Esophagus squamous epithelium (tissue), 5 donors: Measurements from ENCODE around the gene RTF2. TPM values are rescaled to one million over a fixed set of nuclear protein-coding genes. Genes with fewer than 3 reads are reported as not detected.
A peak's percentile ranks its signal among the peaks of the same experiment; 100 is the strongest.

Experiments used
- DNase-seq: peaks from one replicate; lab custom pipeline; 2025; lab: John Stamatoyannopoulos, UW
- H3K27ac ChIP-seq, 4 donors: fragments of 200-600 bp; sonication (generic); one replicate each; pipeline ENCODE4 v1.5.1; 2016 to 2019; ENCODE audit warnings: mild to moderate bottlenecking in 1 of 4
- H3K27me3 ChIP-seq, 4 donors: fragments of 200-600 bp; sonication (generic); 1 replicate in 3 of 4; 2 replicates in 1 of 4; pipeline versions ENCODE4 v1.5.1 to v1.6.0; 2017 to 2021; ENCODE audit warnings: antibody characterized with exemption in 1 of 4
- H3K36me3 ChIP-seq, 3 donors: fragments of 200-600 bp; sonication (generic); one replicate each; pipeline ENCODE4 v1.5.1; 2016 to 2019
- H3K4me1 ChIP-seq, 3 donors: fragments of 200-600 bp; sonication (generic); one replicate each; pipeline ENCODE4 v1.5.1; 2017 to 2019
- H3K4me3 ChIP-seq, 4 donors: fragments of 200-600 bp; sonication (generic); 1 replicate in 3 of 4; 2 replicates in 1 of 4; pipeline ENCODE4 v1.5.1; 2016 to 2019; ENCODE audit warnings: mild to moderate bottlenecking in 2 of 4, moderate library complexity in 1 of 4
- H3K9me3 ChIP-seq, 3 donors: fragments of 200-600 bp; sonication (generic); one replicate each; pipeline ENCODE4 v1.5.1; 2016 to 2019
- POLR2A ChIP-seq, 4 donors: fragments of 450-650 bp; IDR thresholded peaks; one replicate each; pipeline ENCODE4 v1.6.1; 2017; ENCODE audit warnings: antibody characterized with exemption in 4 of 4, mild to moderate bottlenecking in 4 of 4, moderate library complexity in 3 of 4
- WGBS, 2 donors: methylation state at CpG; one replicate each; pipeline ENCODE4 v1.1.5; 2018; 5-methylcytosine and 5-hydroxymethylcytosine counted together
- intact Hi-C: fragments of 100-400 bp; cut with DNase I; formaldehyde crosslinking; loops from one replicate; pipeline ENCODE4 v1.15.0; 2022
- total RNA-seq, 4 donors: library from RNA; depleted of rRNA; stranded (reverse); fragments of >200 nt; gene quantifications; one replicate each; pipeline ENCODE4 v1.1.0, GENCODE V29; 2016
- TF ChIP-seq, protein P1 (sequence below), 6 experiments: fragments of 450-650 bp in 4 of 6; fragments of 200-600 bp in 2 of 6; sonication (generic) in 2 of 6; IDR thresholded peaks; one replicate each; pipeline ENCODE4 v1.5.1; 2016 to 2019; ENCODE audit warnings: antibody characterized with exemption in 6 of 6, mild to moderate bottlenecking in 4 of 6, moderate library complexity in 4 of 6
- donor health status: DM: yes; HTN: yes; CAD: no.

RTF2 gene
- total RNA-seq, 4 donors from 2014 or later = 40.3 to 53.6 (median 44.7) TPM

DNA sequence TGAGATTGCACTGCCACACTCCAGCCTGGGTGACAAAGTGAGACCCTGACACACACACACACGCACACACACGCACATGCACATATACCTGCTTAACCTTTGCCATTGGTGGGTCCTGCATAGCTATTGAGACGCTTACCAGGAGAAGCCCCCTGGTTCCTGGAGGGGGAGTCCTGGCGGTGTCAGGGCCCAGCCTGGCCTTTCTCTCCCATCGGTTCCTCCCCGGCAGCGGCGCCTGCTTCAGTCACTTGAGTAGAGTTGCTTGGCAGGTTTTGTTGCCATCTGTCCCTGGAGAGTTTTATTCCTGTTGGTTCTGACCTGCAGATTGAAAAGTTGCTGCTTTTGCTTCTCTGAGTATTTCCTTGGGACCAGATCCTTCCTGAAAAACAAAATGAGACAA is 35.5 kb downstream of the RTF2 start:
- H3K36me3 ChIP-seq = peaks cover 0 to 42% (median 0%) of the 10 kb centered on the region in 3 donors
- TF ChIP-seq, protein P1, sequence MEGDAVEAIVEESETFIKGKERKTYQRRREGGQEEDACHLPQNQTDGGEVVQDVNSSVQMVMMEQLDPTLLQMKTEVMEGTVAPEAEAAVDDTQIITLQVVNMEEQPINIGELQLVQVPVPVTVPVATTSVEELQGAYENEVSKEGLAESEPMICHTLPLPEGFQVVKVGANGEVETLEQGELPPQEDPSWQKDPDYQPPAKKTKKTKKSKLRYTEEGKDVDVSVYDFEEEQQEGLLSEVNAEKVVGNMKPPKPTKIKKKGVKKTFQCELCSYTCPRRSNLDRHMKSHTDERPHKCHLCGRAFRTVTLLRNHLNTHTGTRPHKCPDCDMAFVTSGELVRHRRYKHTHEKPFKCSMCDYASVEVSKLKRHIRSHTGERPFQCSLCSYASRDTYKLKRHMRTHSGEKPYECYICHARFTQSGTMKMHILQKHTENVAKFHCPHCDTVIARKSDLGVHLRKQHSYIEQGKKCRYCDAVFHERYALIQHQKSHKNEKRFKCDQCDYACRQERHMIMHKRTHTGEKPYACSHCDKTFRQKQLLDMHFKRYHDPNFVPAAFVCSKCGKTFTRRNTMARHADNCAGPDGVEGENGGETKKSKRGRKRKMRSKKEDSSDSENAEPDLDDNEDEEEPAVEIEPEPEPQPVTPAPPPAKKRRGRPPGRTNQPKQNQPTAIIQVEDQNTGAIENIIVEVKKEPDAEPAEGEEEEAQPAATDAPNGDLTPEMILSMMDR (IDR thresholded peaks at IDR 0.05) = no peak
- TF ChIP-seq POLR2A (IDR thresholded peaks at IDR 0.05) = no peak
- H3K4me1 ChIP-seq = no peaks in the 10 kb centered on the region
- intact Hi-C loops = no loop called here
- no peak for DNase-seq
- no peak overlapping the region for H3K27ac ChIP-seq
- no peaks in the 10 kb centered on the region for H3K9me3 ChIP-seq
- H3K4me3 ChIP-seq = no peak overlapping the region
- no peaks in the 10 kb centered on the region for H3K27me3 ChIP-seq
- WGBS, 2 donors = 85 to 93% methylated on average over 4 to 8 of the region's 8 CpGs

DNA sequence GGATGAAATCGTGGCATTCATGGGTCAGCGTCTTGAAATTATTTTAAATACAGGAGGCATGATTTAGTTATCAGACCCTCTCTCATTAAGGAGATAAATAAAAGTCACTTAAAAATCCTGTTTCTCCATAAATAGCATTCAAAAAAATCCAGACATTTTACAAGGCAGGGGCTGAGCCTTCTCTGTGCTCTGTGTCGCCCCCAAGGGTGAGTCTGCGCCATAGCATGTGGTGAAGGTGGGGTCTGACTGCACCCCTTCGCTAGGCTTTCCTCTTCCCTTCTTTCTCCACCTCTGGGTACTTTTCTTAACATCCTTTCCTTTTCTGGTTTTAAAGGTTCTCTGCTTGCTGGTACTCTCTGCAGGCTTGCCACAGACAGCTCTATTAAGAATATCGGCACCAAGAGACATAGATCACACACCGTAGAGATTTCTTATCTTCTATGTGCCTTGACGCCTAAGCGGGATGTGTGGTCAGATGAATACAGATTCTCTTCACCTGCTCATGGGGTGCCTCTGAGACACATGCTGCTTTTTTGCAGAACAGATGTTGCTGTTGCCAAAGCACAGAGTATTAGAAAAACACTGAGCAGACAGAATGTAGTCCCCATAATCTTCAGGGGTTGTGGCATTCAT is 36.1 kb downstream of the RTF2 start:
- H3K4me3 ChIP-seq = no peak overlapping the region
- H3K9me3 ChIP-seq = no peaks in the 10 kb centered on the region
- H3K36me3 ChIP-seq = peaks cover 0 to 38% (median 0%) of the 10 kb centered on the region in 3 donors
- no peaks in the 10 kb centered on the region for H3K4me1 ChIP-seq
- H3K27me3 ChIP-seq = no peaks in the 10 kb centered on the region
- DNase-seq = no peak
- intact Hi-C loops = no loop called here
- 83 to 86% methylated on average over 9 of the region's 9 CpGs for WGBS, 2 donors
- H3K27ac ChIP-seq = no peak overlapping the region
- TF ChIP-seq POLR2A (IDR thresholded peaks at IDR 0.05) = no peak
- TF ChIP-seq, protein P1 (IDR thresholded peaks at IDR 0.05) = peak in 2 of 6 experiments; percentile 12 to 13

DNA sequence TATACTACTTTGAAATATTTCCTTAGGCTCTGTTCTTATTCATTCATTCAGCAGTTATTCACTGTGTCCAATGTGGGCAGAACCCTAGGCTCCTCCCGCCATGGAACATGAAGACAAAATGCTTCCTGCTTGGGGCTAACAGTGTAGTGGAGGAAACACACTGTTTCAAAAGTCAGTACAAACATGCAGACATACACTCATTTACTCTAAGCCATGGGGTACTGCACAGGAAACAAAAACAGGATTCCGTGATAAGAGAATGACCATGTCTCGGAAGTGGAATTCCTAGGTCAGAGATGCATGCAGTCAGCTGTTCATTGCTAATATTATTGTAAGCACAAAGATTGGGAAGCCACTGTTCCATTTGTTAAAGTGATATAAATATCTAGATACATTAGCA is 37.7 kb downstream of the RTF2 start:
- Histone ChIP-seq H3K4me3 (no peak overlapping the region), H3K36me3 (peaks cover 0 to 29% (median 0%) of the 10 kb centered on the region in 3 donors), H3K4me1 (no peaks in the 10 kb centered on the region), H3K27me3 (no peaks in the 10 kb centered on the region), H3K27ac (no peak overlapping the region), H3K9me3 (no peaks in the 10 kb centered on the region)
- no peak for DNase-seq
- WGBS, 2 donors = 56 to 60% methylated on average over 3 of the region's 3 CpGs
- TF ChIP-seq, protein P1 (IDR thresholded peaks at IDR 0.05) = no peak
- no peak for TF ChIP-seq POLR2A (IDR thresholded peaks at IDR 0.05)
- intact Hi-C loops = no loop called here

DNA sequence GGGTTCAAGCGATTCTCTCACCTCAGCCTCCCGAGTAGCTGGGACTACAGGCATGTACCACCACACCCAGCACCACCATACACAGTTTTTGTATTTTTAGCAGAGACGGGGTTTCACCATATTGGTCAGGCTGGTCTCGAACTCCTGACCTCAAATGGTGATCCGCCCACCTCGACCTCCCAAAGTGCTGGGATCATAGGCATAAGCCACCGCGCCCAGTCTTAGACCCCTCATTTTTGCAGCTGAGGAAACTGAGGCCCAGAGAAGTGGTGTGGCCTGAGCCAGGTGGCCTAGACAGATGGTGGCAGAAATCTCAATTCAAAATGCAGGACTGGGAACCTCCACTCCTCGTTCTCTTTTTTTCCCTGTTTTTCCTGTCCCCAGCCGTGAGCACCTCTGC is 43.5 kb downstream of the RTF2 start:
- WGBS, 2 donors = 93 to 98% methylated on average over 5 to 9 of the region's 10 CpGs
- no peak for TF ChIP-seq POLR2A (IDR thresholded peaks at IDR 0.05)
- TF ChIP-seq, protein P1 (IDR thresholded peaks at IDR 0.05) = no peak
- H3K9me3 ChIP-seq = no peaks in the 10 kb centered on the region
- intact Hi-C loops = no loop called here
- no peaks in the 10 kb centered on the region for H3K27me3 ChIP-seq
- H3K4me3 ChIP-seq = no peak overlapping the region
- no peaks in the 10 kb centered on the region for H3K4me1 ChIP-seq
- no peak overlapping the region for H3K27ac ChIP-seq
- peaks cover 0 to 56% (median 12%) of the 10 kb centered on the region in 3 donors for H3K36me3 ChIP-seq
- no peak for DNase-seq

DNA sequence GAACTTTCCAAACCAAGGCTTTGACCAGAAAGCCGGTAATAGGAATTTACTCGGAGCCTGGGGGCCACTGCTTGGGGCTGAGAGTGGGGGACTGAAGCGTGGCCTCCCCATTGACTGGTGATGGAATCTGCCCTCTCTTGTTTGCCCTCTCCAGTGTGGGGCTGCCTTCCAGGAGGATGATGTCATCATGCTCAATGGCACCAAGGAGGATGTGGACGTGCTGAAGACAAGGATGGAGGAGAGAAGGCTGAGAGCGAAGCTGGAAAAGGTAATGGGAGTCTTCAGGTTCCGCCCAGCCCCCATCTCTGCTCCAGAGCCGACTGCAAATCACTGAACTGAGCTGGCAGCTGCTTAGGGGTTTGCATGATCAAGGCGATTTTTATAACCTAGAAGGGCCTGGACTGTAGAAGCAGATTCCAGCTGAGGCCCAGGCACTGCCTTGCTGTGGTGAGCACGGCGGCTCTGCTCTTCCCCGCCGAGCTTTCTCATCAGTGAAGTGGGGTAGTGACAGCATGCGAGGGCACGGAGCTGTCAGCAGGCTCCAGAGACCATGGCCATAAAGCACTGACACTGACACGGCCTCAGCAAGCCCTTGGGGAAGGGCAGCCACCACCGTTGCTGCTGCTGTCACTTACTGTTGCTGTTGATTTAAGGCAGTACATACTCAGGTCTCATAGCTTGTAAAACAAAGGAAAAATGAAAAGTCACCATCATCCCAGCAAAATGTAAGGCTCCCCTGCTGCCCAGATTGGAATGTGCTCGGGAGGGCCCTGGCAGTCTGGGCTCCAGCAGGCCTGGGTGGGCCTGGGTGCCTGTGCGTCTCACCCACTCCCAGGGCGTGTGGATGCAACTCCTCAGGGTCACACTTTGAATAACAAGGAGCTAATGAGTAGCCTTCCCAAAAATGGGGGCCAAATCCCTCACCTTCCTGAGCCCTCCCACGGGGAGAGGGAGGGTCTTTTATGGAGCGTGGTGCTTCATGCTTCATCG is 45.0 kb downstream of the RTF2 start:
- TF ChIP-seq, protein P1 (IDR thresholded peaks at IDR 0.05) = no peak
- TF ChIP-seq POLR2A (IDR thresholded peaks at IDR 0.05) = no peak
- no peak overlapping the region for H3K4me3 ChIP-seq
- DNase-seq = no peak
- H3K9me3 ChIP-seq = no peaks in the 10 kb centered on the region
- no peaks in the 10 kb centered on the region for H3K4me1 ChIP-seq
- no peak overlapping the region for H3K27ac ChIP-seq
- peaks cover 14 to 71% (median 18%) of the 10 kb centered on the region in 3 donors for H3K36me3 ChIP-seq
- WGBS, 2 donors = 86 to 90% methylated on average over 12 to 16 of the region's 22 CpGs
- H3K27me3 ChIP-seq = no peaks in the 10 kb centered on the region
- intact Hi-C loops = no loop called here
